ENCODE results near the gene PRKAR1B.

Gene PRKAR1B

DNA sequence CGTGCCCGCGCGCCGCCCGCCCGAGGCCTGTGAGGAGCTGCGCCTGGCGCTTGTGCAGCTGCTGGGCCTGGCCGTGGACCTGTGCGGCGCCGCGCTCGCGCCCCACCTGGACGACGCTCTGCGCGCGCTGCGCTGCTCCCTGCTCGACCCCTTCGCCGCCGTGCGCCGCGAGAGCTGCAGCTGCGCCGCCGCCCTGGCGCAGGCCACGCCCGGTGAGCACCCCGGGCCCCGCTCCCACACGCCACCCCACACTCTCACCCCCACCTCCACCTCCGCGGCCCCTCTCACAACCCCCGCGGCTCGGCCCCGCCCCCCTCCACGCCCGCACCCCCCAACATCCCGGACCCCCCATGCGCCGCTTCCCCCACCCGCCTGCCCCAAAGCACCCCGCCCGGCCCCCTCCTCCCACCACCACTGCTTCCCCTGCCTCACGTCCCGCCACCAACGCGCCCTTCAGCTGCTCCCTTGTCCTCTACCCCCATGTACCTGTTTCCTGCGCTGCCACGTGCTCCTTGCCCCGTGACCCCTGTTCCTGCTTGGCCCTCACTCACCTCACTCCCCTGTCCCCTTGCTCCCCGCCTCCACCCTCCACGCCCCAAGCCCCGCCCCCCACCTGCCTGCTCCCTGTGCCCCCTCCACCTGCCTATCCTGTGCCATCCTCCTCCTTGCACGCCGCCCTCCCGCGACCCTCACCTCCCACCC lies at the start of gene PRKAR1B:
Gene PRKAR1B, minus strand, starts transcription at position 178 of the 702 bp plus-strand sequence. CDS start 15,776 bp downstream, outside the sequence.
- no peak for DNase-seq

DNA sequence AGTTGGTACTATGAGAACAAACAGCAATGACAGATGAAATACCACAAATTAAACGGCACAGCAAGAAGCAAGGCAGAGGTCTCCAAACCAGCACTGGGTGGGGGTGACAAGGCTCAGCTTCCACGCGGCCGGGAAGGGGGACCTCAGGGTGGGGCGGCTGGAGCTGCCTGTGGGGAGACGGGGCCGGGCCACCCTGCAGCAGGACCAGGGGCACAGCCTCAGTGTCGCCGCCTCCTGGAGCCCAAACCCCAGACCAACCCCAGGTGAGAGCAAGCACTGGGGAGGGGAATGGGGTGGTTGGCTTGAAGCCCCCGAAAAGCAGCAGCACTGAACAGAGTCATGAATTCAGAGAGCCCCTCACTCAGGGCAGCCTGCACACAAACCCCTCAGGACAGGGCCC lies 49.3 kb upstream of the PRKAR1B start:
- DNase-seq, result no peak

DNA sequence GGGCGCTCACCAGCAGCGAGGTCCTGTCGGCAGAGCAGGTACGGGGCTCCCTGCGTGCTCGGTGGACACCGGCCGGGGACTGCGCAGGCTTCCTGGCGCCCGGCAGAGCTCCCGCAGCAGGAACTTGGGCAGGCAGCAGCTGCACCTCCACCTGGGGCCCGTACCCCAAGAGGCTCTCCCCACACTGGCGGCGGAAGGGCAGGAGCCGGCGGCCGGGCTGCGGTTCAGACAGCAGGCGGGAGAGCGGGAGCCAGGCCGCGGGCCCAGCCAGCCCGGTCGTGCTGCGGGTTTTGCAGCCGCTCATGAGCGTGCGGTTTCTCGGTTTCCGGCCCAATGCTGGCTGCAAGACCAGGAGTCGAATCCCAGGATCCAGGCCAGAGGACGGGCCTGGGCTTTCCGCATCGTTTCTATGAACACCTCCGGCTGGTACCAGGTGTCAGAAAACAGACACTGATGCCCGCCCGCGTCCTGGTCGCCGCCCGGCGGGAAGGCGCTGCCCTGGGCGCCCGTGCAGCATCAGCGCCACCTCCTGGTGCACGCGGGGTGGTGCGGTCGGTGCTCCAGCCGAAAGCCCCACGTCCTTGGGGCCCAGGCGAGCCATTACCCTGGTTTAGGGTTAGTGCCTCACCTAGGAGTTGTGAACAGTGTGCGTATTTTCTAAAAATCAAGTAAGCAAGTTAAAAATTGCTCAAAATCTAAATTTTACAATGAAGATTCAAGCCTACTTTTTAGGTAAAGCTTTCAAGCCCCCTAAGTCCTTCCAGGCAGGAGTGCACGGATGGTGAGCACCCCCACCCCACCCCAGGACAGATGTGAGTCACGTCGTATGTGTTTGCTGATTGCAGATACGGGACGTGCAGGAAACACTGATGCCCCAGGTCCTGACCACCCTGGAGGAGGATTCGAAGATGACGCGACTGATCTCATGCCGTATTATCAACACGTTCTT lies 47.4 kb upstream of the PRKAR1B start:
- DNase-seq, result no peak

DNA sequence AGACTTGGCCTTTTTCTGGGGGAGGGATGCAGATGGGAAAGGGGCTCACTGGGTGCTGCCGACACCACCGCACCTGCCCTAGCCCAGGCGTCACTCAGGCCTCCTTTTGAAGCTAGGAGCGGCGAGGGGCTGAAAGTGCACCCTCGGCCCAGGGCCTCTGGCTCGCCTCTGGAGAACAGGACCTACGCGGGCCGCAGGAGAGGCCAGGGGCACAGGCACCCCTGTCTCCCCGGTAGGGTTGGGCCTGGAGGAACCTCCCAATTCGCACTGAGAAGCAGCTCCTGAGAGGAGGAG lies 46.5 kb upstream of the PRKAR1B start:
- no peak for DNase-seq

DNA sequence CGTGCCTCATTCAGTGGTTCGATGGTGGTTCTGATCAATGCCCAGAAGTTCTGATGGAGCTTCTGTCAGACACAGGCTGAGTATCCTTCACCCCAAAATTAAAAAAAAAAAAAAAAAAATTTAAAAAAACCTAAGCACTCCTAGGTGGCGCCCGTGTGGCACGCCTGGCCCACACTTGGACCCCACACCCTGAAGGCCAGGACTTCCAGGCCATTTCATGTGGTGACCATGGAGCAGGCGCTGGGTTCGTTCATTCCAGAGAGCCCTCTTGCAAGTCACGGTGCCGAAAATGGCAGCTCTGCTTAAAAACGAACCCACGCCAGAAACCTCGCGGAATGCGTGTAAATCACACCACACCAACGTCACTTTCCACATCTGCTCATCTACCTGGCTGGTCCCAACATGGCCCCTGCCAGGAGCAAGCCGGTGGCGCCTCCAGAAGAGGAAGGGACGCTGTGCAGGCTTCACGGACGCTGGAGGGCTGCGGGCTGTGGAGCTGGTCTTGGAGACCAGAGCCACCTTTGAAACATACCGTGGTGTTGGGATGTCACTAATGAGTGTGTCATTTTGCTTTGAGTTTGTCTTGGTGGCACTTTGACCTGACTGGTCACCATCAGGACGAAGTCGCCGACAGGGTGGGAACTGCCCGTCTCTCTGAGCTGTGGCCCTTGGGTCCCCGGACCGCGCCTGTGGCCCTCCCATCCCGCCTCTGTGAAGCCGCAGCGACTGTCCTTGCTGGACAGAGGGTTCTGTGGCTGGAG lies 46.0 kb upstream of the PRKAR1B start:
- no peak for DNase-seq

DNA sequence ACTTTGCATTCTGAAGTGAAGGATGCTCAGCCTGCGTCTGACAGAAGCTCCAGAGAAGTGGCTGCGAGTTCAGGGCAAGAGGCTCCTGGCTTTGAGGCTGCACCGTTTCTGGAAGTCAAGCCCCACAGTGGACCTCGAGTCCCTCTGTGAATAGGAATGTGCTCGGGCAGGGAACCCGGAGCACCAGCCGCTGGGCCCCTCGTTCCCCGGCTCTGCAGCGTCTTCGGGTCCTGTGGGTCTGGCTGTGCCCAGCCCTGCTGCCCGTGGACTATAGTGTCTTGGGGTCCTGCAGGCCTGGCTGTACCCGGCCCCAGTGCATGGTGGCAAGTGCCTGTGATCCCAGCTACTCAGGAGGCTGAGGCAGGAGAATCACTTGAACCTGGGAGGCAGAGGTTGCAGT lies 45.3 kb upstream of the PRKAR1B start:
- no peak for DNase-seq

DNA sequence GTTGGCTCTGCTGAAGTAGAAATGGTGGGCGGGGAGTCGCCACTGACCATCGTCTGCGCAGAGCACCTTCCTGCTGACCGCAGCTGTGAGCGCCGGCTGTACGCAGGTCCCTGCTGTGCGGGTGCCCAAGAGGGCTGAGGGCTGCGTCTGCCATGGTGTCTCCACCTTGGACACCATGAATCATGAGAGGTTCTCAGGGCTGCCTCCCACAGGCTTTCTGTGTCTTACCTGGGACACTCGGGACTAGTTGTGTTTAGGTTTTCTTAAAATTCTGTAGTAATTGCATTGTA lies 44.9 kb upstream of the PRKAR1B start:
- DNase-seq, result no peak

DNA sequence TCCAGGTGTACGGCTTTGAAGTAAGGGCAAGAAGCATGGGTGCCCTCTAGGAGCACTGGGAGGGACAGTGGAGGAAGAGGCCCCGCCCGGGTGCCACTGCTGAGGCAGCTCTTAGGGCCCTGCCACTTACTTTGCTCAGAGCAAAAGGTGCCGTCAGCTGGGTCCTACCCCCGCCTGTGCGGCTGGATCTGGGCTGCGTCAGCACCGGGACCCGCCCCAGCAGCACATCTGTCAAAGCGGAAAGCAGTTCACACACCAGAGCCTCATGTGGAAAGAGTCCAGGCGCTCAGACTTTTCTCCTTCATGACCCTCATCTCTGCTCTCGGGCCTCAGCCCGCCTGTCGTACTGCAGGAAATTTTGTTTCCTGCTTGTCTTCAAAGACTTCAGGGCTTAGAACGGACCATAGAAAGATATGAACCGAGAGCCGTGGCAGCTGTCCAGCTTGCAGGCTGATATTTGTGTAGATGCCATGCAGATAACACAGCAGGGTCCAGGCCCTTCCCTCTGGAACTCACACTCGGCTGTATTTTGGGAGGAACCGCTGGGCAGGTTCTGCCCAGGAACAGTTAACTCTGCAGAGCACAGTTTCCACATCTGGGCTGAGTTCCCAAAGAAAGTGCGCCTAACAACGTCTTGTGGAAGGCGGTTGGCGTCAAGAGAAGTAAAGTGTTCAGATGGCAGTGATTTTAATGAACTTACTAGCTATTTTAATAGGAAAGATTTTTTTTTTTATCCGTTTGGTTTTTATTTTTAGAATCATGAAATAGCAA lies 44.3 kb upstream of the PRKAR1B start:
- DNase-seq, result no peak

DNA sequence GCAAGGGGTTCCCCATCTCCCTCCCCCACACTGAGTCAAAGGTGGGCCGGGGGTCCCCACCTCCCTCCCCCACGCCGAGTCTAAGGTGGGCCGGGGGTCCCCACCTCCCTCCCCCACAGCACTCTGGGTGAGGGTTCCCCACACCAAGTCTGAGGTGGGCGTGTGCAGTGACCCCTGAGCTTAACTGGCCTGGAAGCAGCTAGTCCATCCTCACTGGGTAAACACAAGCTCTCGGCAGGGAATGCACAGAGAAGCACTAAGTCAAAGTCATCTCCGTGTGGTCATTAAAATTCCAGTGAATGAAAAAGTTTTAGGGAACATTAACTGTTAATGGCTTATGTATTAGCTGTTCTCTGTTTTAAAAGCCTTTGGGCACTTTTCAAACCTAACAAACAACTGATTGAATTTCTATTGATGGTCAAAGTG lies 43.7 kb upstream of the PRKAR1B start:
- DNase-seq, result no peak

DNA sequence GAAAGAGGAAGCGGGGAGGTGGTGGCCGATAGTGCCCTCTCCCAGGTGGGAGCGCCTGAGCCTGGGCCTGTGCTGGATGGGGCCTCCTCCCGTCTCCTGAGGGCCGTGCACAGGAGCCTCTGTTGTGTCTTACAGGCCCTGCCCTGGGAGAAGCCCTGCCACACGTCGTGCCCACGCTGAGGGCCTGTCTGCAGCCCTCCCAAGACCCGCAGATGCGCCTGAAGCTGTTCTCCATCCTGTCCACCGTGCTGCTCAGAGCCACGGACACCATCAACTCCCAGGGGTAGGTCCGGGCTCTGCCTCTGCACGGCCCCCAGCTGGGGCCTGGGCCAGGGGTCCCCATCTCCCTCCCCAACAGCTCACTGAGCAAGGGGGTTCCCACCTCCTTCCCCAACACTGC lies 43.3 kb upstream of the PRKAR1B start:
- no peak for DNase-seq

DNA sequence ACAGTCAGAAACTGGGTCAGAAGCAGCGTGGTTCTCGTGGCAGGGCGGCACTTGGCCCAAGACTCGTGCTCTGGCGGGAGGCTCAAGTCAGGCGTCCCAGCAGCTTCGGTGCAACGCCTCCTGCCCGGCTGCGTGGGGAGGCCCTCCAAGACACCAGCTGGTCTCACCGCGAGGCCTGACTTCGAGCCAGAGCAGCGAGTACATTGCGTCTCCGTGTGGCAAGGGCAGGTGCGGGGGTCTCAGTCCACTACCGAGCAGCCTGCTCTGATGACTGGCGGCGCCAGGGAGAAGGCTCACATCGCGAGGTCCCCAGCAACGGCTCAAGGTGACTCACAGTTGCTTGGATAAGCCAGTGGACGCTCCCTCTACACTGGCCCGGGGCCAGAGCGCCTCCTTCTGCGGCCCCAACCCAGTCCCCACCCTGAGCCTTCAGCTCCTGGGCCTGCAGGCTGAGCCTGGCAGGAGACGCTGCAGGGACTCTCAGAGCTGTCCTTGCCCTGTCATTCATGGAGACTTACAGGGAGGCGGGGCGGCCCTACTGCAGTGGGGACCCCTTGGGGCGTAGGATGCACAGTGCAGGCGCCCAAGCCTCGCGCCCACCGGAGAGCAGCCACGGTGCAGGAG lies 41.9 kb upstream of the PRKAR1B start:
- DNase-seq, result peak in 1 of 2 experiments; percentile 45

DNA sequence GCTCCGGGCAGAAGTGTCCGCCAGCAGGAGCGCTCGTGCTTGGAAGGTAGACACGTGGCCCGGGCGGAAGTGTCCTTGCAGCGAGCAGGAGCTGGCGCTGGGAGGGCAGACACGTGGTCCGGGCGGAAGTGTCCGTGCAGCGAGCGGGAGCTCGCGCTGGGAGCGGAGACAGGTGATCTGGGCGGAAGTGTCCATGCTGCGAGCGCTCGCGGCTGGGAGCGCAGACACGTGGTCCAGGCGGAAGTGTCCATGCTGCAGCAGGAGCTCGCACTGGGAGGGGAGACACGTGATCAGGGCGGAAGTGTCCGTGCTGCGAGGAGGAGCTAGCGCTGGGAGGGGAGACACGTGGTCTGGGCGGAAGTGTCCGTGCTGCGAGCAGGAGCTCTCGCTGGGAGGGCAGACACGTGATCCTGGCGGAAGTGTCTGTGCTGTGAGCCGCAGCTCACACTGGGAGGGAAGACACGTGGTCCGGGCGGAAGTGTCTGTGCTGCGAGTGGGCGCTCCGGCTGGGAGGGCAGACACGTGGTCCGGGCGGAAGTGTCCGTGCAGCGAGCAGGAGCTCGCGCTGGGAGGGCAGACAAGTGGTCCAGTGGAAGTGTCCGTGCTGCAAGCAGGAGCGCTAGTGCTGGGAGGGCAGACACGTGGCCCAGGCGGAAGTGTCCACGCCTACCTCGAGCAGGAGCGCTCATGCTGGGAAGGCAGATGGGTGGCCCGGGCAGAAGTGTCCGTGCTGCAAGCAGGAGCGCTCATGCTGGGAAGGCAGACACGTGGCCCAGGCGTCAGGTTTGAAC lies 41.1 kb upstream of the PRKAR1B start:
- no peak for DNase-seq

DNA sequence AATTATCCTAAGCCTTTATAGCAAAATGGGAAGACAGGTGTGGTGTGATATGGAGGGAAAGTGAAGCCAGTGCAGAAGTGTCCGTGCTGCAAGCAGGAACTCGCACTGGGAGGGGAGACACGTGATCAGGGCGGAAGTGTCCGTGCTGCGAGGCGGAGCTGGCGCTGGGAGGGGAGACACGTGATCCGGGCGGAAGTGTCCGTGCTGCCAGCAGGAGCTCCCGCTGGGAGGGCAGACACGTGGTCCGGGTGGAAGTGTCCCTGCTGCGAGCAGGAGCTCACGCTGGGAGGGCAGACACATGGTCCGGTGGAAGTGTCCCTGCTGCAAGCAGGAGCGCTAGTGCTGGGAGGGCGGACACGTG lies 40.5 kb upstream of the PRKAR1B start:
- no peak for DNase-seq

DNA sequence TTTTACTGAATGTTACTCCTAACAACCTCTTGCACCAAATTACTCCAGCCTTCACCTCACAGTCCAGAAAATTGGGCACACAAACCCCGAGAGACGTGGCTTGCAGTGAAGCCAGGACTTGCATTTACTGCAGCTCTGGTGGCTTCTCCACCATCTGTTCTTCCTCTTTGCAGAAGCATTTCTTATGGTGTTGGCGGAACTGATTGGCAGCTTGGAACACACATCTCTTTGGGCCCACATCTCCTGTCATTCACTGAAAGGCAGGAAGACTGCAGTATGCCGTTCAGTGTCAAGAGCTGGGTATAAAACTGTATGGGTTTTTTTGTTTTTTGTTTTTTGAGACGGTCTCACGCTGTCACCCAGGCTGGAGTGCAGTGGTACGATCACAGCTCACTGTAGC lies 38.3 kb upstream of the PRKAR1B start:
- DNase-seq, result no peak

DNA sequence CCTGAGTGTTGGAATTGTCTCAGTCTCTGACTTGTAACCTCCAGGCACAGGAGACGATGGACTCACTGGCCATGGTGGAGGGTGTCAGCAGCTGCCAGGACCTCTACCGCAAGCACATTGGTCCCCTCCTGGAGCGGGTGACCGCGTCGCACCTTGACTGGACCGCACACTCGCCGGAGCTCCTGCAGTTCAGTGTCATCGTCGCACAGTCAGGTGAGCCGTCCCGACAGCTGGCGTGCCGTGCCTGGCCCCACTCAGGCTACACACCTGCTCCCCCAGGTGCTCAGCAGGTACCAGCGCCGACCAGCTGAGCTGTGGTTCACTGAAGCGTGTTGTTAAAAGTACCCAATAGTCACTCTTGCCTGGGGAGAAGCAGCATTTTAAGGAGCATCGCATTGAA lies 36.7 kb upstream of the PRKAR1B start:
- no peak for DNase-seq

DNA sequence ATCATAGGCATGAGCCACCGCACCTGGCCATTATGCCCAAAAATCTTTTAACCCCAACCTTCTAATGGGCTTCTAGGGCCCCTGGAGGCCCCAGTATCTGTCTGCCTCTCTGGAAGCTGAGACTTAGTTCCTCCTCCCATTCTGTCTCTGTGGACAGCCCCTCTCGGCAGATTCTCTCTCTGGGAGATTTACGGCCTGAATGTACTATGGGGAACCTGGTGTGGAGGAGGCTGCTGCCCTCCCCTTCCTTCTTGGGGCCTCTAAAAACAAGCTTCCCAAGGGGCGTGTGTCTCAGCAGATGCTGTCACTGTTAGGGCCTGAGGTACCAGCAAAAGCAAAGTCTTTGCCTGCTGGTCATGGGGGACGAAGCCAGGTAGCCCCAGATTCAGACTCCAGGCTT lies 35.8 kb upstream of the PRKAR1B start:
- no peak for DNase-seq

DNA sequence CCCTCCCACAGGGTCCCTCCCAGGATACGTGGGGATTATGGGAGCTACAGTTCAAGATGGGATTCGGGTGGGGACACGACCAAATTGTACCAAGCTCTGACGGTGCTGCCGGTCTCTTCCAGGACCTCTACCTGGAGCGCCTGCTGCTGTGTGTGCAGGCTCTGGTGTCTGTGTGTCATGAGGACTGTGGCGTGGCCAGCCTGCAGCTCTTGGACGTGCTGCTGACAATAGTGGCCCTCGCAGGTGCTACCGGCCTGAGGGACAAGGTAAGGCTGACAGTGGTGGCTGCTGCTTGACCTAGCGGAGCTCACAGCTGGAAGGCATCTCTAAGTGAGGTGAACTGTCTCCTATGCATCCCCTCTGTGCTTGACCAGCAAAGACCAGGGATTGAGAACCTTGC lies 34.5 kb upstream of the PRKAR1B start:
- DNase-seq, result no peak

DNA sequence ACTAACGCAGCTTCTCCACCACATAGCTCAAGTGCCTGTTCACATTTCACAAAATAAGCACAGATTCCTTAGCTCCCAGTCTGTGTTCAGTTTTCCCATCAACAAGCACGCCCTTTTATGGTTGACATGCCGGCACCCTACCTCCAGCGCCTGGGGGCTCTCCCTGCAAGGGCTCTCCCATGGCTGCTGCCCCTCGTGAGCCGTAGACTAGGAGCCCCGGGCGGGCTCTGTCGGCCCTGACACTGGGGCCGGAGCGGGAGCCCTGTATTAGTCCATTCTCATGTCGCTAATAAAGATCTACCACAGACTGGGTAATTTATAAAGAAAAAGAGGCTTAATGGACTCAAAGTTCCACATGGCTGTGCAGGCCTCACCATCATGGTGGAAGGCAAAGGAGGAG lies 34.0 kb upstream of the PRKAR1B start:
- DNase-seq, result no peak

DNA sequence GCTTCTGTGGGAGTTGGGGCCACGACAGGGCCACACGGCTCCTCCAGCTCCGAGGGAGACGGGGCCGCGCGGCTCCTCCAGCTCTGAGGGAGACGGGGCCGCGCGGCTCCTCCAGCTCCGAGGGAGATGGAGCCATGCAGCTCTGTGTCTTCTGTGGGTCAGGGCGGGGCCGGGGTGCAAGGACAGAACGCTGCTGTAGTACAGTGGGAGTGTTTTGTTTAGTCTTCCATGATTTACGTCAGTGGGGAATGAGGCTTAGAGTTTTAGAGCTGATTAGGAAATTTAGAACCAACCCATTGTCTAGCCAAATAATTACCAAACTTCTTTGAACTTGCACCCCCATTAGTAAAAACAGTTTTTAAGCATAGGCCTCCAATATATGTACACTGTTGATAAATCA lies 32.9 kb upstream of the PRKAR1B start:
- no peak for DNase-seq

DNA sequence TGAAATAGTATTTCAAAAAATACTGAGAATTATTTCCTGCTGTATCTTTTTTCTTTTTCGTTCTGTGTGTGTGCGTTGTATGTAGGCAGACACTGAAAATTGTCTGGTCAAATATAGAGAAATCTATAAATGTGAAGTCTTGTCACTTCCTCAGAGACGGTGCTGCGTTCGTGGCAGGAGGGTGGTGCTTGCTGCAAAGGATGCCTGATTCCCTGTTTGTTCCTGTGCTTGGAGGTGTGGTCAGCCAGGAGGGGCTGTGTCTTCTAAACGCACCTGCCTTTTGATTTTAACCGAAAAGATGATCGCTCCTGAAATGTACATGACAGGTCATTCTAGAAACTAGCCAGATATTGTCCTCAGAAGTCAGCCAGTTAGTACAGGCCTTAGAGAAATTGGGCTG lies 32.5 kb upstream of the PRKAR1B start:
- no peak for DNase-seq

DNA sequence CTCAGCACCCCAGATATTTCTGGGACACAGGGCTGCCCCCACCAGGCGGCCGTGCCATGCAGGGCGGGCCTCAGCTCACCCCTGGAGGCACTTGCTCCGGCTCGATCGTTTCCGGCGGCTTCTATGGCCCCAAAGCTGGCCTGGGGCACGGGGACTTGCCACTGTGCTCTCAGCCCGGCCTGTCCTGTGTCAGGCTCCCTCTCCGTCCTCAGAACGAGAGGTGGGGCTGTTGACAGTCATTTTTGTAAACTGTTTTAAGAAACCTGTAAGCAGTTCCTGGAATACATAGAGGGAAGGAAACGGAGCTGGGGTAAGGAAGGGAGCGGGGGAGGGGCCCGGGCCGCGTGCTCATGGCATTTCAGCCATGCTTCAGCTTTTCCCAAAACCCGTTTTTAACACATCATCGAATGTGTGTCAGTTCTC lies 30.7 kb upstream of the PRKAR1B start:
- no peak for DNase-seq

Measured in NCI-H446 (cell line).